Right lung (tissue), 5 donors: ENCODE results near the gene MRPL39. TPM values are rescaled to one million over a fixed set of nuclear protein-coding genes. Genes with fewer than 3 reads are reported as not detected.
A peak's percentile ranks its signal among the peaks of the same experiment; 100 is the strongest.

Source experiments
- DNase-seq, 2 donors: peaks; one replicate each; pipeline ENCODE4 v3.0.0-alpha.2; 2013
- polyA plus RNA-seq, 5 donors: library from polyadenylated mRNA; unstranded; fragments of 120-200 nt; gene quantifications; one replicate each; pipeline versions ENCODE4 v1.2.1 to v1.2.3, GENCODE V29; 2013; ENCODE audit warnings: inconsistent platforms in 1 of 5, low replicate concordance in 1 of 5; ENCODE audit not compliant: insufficient read length in 5 of 5, insufficient read depth in 1 of 5

Gene MRPL39
- polyA plus RNA-seq, 5 donors: 30.8 to 38.7 (median 36.0) TPM

DNA sequence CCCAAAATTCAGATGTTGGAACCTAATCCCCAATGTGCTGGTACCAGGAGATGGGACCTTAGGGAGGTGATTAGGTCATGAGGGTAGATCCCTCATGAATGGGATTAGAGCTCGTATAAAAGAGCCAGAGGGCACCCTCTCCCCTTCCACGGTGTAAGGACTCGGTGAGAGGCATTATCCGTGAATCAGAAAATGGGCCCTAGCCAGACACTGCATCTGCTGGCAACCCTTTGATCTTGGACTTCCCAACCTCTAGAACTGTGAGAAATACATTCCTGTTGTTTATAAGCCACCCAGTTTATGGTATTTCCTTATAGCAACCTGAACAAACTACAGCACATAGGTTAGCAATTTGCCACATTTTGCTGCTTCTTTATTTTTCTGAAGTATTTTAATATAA lies 17.2 kb upstream of the MRPL39 start:
- DNase-seq: no peak

GRCh38 chr21:25619198-25619597 lies 11.9 kb upstream of the MRPL39 start:
- DNase-seq: no peak

DNA sequence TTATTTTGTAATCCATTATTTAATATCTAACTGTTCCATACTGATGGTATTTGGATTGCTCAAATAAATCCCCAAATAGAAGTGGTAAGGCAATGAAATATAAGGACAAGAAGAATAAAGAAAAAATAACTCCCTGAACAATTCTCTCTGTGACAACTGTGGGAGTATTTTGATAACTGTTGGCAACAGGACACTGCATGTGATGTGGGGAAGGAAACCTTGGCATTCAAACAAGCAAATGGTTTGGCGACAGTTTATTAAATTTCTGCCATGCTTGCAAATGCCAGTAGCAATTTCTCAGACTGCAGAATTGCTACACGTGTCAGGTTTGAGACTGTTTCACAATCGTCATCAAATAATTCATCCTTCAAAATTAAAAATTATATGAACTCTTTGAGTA lies 8.6 kb upstream of the MRPL39 start:
- no peak for DNase-seq

- DNase-seq: no peak
Measured at GRCh38 chr21:25614441-25614840, 7.2 kb upstream of the MRPL39 start.

DNA sequence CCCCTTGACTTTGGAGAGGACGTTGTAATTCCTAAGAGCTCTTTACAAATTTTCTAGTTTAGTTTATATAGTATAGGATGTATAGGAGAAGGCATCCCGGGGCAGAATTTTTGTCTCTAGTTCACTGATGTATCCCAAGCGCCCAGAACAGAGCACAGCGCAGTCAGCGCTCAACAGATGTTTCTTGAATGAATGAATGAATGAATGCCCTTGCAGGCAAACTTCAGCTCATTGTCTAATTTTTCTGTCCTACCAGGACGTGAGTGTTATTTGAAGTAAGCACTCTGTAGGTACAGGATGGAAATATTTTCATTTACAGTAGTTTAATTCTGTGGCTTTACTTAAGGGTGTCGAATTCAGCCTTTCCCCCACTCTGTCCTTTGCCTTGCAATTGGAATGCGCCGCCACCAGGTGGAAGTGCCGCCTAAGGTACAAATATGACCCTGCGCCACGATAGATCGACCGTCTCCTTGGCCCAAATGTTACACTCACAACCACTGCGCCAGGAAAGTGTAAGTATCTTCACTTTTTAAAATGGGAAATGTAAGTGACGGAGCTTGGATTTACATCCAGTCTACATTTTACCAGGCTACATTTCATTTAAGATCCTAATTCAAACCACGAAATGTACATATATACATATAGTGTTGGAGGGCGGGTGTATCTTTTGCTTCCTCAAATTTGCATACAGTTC lies 910 bp upstream of the MRPL39 start:
- DNase-seq: peak; percentile 73 to 77

GRCh38 chr21:25589887-25590286 lies 17.4 kb downstream of the MRPL39 start:
- no peak for DNase-seq

DNA sequence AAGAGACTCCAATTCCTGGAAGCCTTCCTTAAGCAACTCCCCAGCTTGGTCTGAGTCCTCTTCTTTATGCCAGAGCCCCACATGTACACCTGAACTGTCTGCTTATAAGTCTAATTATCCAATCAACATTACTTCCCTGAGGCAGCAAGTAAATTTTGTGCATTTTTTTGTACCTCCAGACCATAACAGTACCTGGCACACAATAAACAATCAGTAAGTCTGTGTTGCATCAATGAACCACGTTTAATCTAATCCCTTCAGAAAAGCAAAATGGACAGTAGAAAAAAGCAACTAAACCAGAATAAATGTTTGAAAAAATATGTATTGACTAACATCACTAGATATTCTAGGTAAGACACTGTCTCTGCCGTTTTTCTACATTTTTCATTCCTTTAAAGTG lies 20.5 kb downstream of the MRPL39 start:
- no peak for DNase-seq

DNA sequence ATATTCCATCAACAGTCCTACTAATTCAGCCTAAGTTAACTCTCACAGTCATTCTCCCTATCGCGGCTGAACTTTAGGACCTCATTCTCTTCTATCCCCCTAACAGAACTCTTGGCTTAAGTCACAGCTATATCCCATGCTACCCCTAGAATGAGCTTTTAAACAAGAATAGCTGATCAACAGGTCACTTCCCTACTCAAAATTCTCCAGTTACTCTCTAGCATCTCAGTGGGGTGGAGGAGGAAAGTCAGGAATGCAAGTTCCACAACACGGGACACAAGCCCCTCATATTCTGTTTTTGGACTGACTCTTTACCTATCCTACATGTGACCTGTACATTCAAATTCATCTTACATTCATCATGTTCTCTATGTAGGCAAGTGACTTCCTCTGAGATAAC lies 21.0 kb downstream of the MRPL39 start:
- DNase-seq: no peak

DNA sequence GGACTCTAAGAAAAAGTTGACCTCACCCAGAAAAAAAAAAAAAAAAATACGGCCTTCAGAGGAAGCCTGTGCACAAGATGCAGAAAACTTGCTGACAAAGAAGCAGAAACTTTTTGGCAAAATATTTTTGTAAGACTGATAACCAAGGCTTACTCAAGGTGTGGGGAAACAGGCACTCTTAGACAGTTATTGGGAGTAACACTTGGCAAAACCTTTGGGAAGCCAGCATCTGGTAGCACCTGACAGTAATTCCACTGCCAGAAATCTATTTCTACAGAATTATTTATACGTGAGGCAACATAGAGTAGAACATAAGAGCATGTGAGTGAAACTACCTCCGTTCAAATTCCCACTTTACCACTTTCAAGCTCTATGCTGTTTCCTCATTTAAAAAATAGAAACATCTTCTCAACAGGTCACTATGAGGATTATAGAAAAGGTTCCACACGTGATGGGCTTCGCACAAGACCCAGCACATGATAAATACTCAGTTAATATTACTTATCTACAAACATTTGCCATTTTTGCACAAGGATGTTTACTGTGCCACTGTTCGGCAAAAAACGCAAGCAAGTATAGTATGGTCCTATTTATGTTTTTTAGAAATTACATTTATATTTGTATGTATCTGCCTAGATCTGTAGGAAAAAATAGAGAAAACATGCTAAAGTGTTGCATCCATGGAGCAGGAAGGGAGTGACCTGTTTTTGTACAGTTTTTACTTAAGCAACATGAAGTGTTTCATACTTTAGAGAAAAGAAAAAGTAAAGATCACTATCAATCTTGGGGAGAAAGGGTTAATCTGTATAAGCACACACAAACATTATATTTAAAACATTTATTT lies 22.2 kb downstream of the MRPL39 start:
- no peak for DNase-seq

- DNase-seq: no peak
Measured at GRCh38 chr21:25583370-25584130, 23.7 kb downstream of the MRPL39 start.

DNA sequence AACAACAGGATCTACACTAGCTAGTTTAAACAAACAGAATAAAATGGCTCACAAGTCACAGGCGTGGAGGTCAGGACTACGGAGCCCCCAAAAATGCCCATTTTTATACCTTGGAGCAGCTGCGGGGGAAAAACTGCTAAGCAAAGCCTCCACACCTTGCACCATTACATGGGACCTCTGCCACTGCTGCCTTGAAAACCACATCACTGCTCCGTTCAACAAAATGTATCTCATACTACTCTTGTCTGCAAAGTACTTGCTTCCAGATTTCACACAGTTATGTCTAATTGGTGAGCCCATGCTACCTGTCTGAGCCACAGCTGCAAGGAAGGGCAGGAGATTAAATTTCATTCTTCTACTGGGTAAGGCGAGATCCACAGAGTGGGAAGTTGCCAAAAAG lies 24.4 kb downstream of the MRPL39 start:
- DNase-seq: no peak

DNA sequence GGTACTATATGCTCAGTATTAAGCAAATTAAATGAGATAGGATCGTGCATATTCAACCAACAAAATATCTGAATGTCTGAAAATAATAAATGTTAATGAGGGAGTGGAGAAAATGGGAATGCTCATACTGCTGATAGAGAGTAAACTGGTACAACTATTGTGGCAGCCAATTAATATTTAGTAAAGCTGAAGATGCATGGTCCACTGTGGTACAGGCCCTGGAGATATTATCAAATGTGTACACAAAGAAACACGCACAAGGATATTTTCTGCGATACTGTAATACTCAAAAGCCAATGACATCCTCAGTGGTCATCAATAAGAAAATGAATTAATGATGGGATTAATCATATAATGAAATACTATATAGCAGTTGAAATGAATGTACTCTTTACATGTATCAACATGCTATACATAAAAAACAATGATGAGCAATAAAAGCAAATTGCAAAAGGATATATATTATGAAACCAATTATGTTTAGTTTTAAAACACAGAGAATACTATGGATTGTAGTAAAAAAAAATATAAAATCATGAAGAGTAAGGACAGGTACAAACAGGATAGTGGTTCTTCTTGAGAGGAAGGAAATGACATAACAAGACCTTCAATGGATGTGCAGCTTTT lies 25.0 kb downstream of the MRPL39 start:
- no peak for DNase-seq

GRCh38 chr21:25581582-25581981 lies 25.7 kb downstream of the MRPL39 start:
- no peak for DNase-seq

DNA sequence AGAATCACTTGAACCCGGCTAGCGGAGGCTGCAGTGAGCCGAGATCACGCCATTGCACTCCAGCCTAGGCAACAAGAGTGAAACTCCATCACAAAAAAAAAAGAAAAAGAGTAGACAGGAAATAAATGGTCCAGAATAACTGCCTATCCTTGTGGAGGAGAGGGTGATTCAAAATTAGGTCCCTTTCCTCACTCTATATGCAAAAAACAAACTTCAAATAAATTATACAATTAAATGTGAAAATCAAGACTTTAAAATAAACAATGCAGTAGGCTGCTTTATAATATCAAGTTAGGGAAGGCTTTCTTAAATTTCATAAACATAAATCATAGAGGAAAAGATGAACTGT lies 26.4 kb downstream of the MRPL39 start:
- no peak for DNase-seq

DNA sequence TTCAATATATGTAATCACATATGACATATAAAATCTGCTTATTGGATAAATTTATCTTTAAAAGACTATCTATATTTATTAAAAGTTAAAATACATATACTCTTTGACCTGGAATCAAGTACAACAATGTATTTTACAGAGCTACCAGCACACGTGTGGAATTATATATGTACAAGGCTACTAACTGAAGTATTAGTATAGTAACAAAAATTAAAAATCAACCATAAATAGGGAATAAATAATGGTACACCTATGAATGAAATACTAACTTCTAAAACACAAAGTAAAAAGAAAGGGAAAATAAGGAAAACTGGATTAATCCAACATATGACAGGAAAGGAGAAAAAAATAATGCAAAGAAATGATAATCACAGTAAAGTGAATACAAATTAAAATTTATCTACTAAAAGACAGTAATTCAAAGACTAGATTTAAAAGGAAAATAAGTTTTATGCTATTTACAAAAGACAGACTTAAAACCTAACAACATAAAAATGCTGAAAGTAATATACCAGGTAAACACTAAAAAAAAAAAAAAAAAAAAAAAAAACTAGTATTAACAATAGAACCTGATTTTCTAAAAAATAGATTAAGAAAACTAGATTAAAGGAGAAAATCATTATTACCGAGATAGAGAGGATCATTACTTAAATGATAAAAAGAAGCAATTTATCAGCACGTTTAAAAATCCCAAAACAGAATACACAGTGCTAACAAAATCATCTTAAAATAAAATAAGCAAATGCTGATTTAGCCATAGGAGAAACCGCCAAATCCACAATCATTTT lies 27.9 kb downstream of the MRPL39 start:
- no peak for DNase-seq

GRCh38 chr21:25578056-25578961 lies 29.0 kb downstream of the MRPL39 start:
- DNase-seq: no peak

GRCh38 chr21:25577424-25578055 lies 29.7 kb downstream of the MRPL39 start:
- DNase-seq: no peak

DNA sequence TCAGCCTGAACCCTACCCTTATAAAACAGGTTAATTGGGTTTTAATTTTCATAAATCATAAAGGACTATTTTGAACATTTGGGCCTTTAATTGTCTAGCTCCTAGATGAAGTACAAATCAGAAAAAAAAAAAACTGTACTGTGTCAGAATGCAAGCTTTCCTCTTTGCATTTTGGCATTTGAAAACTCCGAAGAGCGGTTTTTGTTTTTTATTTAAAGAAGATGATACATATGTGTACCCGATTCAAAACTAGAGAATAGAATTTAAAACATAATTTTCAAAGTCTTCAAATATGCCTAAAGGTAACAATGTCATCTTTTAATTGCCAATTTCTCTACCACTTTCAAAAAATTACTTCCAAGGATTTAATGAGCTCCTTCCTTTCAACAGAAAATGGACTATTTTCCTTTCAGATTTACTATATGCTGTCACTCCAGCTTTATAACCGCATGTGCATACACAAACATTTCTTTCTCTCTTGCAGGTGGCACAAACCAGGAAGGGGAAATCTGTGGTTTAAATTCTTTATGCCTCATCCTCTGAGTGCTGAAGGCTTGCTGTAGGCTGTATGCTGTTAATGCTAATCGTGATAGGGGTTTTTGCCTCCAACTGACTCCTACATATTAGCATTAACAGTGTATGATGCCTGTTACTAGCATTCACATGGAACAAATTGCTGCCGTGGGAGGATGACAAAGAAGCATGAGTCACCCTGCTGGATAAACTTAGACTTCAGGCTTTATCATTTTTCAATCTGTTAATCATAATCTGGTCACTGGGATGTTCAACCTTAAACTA lies 33.7 kb downstream of the MRPL39 start:
- DNase-seq: no peak

- no peak for DNase-seq
Measured at GRCh38 chr21:25572861-25573310, 34.4 kb downstream of the MRPL39 start.
